ENCODE measurements around the gene IKBIP.

IKBIP gene

DNA sequence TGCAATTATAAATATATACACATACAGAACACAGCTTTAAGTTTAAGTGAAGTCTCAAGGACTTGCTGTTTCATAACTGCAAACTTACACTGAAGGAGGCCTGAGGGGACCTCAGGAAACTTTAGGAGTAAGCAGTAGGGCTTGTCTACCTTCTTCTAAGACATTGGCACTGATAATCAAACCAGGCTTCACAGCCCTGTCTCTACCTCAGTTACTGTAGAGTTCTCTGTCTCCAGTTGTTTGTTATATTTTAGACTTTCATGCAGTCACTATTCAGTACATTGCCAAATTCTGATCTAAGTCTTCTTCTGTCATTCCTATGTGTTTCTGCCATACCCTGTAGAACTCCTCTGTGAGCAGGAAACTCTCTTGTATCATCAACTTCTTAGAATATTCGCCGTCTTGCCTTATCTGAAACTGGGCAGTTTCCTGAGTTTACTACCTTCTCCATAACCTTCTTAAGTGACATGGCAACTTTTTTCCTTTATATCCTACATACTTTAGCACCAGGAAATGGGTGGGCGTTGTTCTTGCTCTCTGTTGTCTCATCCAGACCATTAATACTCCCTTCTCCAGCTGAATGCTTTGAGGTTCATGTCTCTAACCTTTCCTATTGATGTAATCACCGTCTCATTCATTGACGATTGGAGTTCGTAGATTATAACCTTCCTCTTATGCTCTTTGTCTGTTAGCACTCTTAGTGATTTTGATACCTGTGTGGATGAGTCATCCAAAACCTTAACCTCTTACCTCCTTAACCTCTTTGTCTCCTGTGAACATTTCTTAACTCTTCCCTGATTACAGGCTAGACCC lies 11.9 kb upstream of the IKBIP start:
- TF ChIP-seq, protein P1, sequence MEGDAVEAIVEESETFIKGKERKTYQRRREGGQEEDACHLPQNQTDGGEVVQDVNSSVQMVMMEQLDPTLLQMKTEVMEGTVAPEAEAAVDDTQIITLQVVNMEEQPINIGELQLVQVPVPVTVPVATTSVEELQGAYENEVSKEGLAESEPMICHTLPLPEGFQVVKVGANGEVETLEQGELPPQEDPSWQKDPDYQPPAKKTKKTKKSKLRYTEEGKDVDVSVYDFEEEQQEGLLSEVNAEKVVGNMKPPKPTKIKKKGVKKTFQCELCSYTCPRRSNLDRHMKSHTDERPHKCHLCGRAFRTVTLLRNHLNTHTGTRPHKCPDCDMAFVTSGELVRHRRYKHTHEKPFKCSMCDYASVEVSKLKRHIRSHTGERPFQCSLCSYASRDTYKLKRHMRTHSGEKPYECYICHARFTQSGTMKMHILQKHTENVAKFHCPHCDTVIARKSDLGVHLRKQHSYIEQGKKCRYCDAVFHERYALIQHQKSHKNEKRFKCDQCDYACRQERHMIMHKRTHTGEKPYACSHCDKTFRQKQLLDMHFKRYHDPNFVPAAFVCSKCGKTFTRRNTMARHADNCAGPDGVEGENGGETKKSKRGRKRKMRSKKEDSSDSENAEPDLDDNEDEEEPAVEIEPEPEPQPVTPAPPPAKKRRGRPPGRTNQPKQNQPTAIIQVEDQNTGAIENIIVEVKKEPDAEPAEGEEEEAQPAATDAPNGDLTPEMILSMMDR (IDR thresholded peaks at IDR 0.05; ENCODE audit: insufficient read depth, low read length) = no peak
- TF ChIP-seq GABPA (IDR thresholded peaks at IDR 0.05; ENCODE audit: low read depth) = no peak
- no peak for TF ChIP-seq SPI1 (IDR thresholded peaks at IDR 0.05; ENCODE audit: borderline replicate concordance, low read depth)
- TF ChIP-seq POLR2AphosphoS5 (IDR thresholded peaks at IDR 0.05; ENCODE audit: low read depth) = no peak
- TF ChIP-seq, protein P2, sequence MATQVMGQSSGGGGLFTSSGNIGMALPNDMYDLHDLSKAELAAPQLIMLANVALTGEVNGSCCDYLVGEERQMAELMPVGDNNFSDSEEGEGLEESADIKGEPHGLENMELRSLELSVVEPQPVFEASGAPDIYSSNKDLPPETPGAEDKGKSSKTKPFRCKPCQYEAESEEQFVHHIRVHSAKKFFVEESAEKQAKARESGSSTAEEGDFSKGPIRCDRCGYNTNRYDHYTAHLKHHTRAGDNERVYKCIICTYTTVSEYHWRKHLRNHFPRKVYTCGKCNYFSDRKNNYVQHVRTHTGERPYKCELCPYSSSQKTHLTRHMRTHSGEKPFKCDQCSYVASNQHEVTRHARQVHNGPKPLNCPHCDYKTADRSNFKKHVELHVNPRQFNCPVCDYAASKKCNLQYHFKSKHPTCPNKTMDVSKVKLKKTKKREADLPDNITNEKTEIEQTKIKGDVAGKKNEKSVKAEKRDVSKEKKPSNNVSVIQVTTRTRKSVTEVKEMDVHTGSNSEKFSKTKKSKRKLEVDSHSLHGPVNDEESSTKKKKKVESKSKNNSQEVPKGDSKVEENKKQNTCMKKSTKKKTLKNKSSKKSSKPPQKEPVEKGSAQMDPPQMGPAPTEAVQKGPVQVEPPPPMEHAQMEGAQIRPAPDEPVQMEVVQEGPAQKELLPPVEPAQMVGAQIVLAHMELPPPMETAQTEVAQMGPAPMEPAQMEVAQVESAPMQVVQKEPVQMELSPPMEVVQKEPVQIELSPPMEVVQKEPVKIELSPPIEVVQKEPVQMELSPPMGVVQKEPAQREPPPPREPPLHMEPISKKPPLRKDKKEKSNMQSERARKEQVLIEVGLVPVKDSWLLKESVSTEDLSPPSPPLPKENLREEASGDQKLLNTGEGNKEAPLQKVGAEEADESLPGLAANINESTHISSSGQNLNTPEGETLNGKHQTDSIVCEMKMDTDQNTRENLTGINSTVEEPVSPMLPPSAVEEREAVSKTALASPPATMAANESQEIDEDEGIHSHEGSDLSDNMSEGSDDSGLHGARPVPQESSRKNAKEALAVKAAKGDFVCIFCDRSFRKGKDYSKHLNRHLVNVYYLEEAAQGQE (IDR thresholded peaks at IDR 0.05; ENCODE audit: insufficient replicate concordance, low read depth) = no peak
- Histone ChIP-seq H3K4me3 (replicated peaks; ENCODE audit: insufficient read depth, low read length) (no peak overlapping the region), H3K27ac (replicated peaks) (no peak overlapping the region), H3K27me3 (ENCODE audit: insufficient read depth, poor library complexity, severe bottlenecking) (no peaks in the 10 kb centered on the region)
- DNase-seq (ENCODE audit: low read depth in 1 of 2, low spot score in 1 of 2) = no peak

DNA sequence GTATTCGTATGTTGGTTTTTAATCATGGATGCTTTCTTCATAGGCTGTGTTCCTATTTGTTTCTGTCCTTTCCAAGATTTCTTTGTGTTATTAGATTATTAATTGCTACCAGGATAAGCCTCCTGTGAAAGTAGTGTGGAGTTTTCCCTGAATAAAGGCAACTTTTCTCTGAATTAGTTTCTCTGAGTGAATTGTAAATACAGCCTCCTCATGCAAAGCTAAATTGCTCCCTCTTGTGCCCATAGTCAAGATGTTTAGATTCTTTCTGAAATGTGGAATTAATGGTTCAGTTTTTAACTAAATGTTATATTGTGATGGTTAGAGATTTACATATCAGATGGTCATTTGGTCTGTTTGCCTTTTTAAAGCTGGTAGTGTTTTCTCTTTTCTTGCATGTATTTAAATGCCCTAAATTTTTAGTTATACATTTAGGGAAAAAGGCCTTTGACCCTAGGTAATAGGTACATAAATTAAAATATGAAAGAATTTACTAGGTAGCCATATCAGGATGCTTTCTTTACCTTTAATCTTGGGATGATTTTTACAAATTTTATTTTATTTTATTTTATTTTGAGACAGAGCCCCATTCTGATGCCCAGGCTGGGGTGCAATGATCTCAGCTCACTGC lies 9.4 kb upstream of the IKBIP start:
- DNase-seq (ENCODE audit: low read depth in 1 of 2, low spot score in 1 of 2) = peak in 1 of 2 experiments; percentile 43
- no peak overlapping the region for H3K4me3 ChIP-seq (replicated peaks; ENCODE audit: insufficient read depth, low read length)
- H3K27me3 ChIP-seq (ENCODE audit: insufficient read depth, poor library complexity, severe bottlenecking) = no peaks in the 10 kb centered on the region
- no peak overlapping the region for H3K27ac ChIP-seq (replicated peaks)
- TF ChIP-seq, protein P1 (IDR thresholded peaks at IDR 0.05; ENCODE audit: insufficient read depth, low read length) = peak; percentile 27
- TF ChIP-seq, protein P2 (IDR thresholded peaks at IDR 0.05; ENCODE audit: insufficient replicate concordance, low read depth) = no peak
- TF ChIP-seq SPI1 (IDR thresholded peaks at IDR 0.05; ENCODE audit: borderline replicate concordance, low read depth) = no peak

DNA sequence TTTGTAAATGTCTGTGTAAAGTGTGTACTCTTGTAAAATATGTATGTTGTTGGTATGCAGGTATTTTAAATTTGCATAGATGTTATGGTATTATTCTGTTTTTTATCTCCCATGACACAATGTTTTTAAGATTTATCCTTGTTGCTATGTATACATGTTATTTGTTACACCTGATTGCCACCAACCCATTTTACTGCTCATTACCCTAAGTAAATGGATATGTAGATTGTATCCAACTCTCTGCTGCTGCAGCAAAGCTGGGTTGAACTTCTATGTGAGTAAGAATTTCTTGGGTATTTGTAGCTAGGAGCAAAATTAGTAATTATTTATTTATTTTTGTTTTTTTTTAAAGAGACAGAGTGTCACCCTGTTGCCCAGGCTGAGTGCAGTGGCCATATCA lies 6.7 kb upstream of the IKBIP start:
- Histone ChIP-seq H3K27me3 (ENCODE audit: insufficient read depth, poor library complexity, severe bottlenecking) (no peaks in the 10 kb centered on the region), H3K27ac (replicated peaks) (no peak overlapping the region), H3K4me3 (replicated peaks; ENCODE audit: insufficient read depth, low read length) (no peak overlapping the region)
- TF ChIP-seq SPI1 (IDR thresholded peaks at IDR 0.05; ENCODE audit: borderline replicate concordance, low read depth) (no peak), POLR2AphosphoS5 (IDR thresholded peaks at IDR 0.05; ENCODE audit: low read depth) (no peak), GABPA (IDR thresholded peaks at IDR 0.05; ENCODE audit: low read depth) (no peak)
- TF ChIP-seq, protein P2 (IDR thresholded peaks at IDR 0.05; ENCODE audit: insufficient replicate concordance, low read depth) = no peak
- TF ChIP-seq, protein P1 (IDR thresholded peaks at IDR 0.05; ENCODE audit: insufficient read depth, low read length) = no peak
- DNase-seq (ENCODE audit: low read depth in 1 of 2, low spot score in 1 of 2) = no peak

Measured in HL-60 (cell line).